Measurements from ENCODE around the gene MACROD2.
"Not testable (repeated sequence)": the region's sequence is repeated elsewhere in the genome, so short reads cannot be mapped to it uniquely, and the experiment has no call there.

The MACROD2 gene

GRCh38 chr20:15512916-15513315, 1517.6 kb downstream of the MACROD2 start:
- CTCF ChIA-PET: no interaction called here
- TF ChIP-seq CTCF (IDR thresholded peaks at IDR 0.05; ENCODE audit: control extremely low read depth, extremely low read depth, low read depth, missing control alignments): no peak
- POLR2A ChIA-PET: no interaction called here
- no peak for DNase-seq (ENCODE audit: extremely low spot score)

- POLR2A ChIA-PET: no interaction called here
- TF ChIP-seq CTCF (IDR thresholded peaks at IDR 0.05; ENCODE audit: control extremely low read depth, extremely low read depth, low read depth, missing control alignments): no peak
- CTCF ChIA-PET: interaction anchor here (1.7 kb wide), 1 partner anchor 9 kb away, joined by 4 read pairs; no protein-coding TSS in a partner anchor
- DNase-seq (ENCODE audit: extremely low spot score): no peak
These were observed 1520.4 kb downstream of the MACROD2 start for GRCh38 chr20:15515691-15516090.

GRCh38 chr20:15520930-15521524, 1525.7 kb downstream of the MACROD2 start:
- CTCF ChIA-PET: no interaction called here
- no peak for TF ChIP-seq CTCF (IDR thresholded peaks at IDR 0.05; ENCODE audit: control extremely low read depth, extremely low read depth, low read depth, missing control alignments)
- POLR2A ChIA-PET: no interaction called here
- DNase-seq (ENCODE audit: extremely low spot score): no peak

- no peak for DNase-seq (ENCODE audit: extremely low spot score)
- POLR2A ChIA-PET: no interaction called here
- no peak for TF ChIP-seq CTCF (IDR thresholded peaks at IDR 0.05; ENCODE audit: control extremely low read depth, extremely low read depth, low read depth, missing control alignments)
- CTCF ChIA-PET: interaction anchor here (1.0 kb wide), 1 partner anchor 9 kb away, joined by 3 read pairs; no protein-coding TSS in a partner anchor
These were observed 1528.1 kb downstream of the MACROD2 start for GRCh38 chr20:15523400-15523799.

- CTCF ChIA-PET: no interaction called here
- DNase-seq (ENCODE audit: extremely low spot score): no peak
- TF ChIP-seq CTCF (IDR thresholded peaks at IDR 0.05; ENCODE audit: control extremely low read depth, extremely low read depth, low read depth, missing control alignments): no peak
- POLR2A ChIA-PET: no interaction called here
These were observed 1533.2 kb downstream of the MACROD2 start for GRCh38 chr20:15528391-15529111.

GRCh38 chr20:15535863-15536262, 1540.5 kb downstream of the MACROD2 start:
- ChIA-PET POLR2A (no interaction called here), CTCF (no interaction called here)
- no peak for DNase-seq (ENCODE audit: extremely low spot score)
- no peak for TF ChIP-seq CTCF (IDR thresholded peaks at IDR 0.05; ENCODE audit: control extremely low read depth, extremely low read depth, low read depth, missing control alignments)

GRCh38 chr20:15537200-15537599, 1541.9 kb downstream of the MACROD2 start:
- POLR2A ChIA-PET; DNase-seq (ENCODE audit: extremely low spot score): not testable (repeated sequence)
- CTCF ChIA-PET: interaction anchor here (1.0 kb wide), 1 partner anchor 18 kb away, joined by 3 read pairs; no protein-coding TSS in a partner anchor
